HG03442 (cell line): Measurements from ENCODE around the gene VWC2.
"Not testable (repeated sequence)": the region's sequence is repeated elsewhere in the genome, so short reads cannot be mapped to it uniquely, and the experiment has no call there.

ENCODE experiments used
- ATAC-seq: cut with Tn5 transposase; IDR thresholded peaks from one replicate; pipeline ENCODE4 v1.9.1; 2021; ENCODE audit warnings: mild to moderate bottlenecking, moderate library complexity; ENCODE audit not compliant: unreplicated experiment

Gene VWC2

GRCh38 chr7:49848211-49848841 lies 74.9 kb downstream of the VWC2 start:
- no peak for ATAC-seq

GRCh38 chr7:49850921-49851613 lies 77.6 kb downstream of the VWC2 start:
- ATAC-seq, result no peak

DNA sequence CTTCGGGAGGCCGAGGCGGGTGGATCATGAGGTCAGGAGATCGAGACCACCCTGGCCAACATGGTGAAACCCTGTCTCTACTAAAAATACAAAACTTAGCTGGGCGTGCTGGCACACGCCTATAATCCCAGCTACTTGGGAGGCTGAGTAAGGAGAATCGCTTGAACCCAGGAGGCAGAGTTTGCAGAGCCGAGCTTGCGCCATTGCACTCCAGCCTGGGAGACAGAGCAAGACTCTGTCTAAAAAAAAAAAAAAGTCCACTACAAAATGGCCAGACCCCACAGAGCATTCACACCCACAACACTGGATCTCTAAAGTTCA lies 78.1 kb downstream of the VWC2 start:
- ATAC-seq, result not testable (repeated sequence)

- peak; percentile 90 for ATAC-seq
Observed at GRCh38 chr7:49852619-49853462, 79.4 kb downstream of the VWC2 start.

- no peak for ATAC-seq
Observed at GRCh38 chr7:49855281-49855980, 82.0 kb downstream of the VWC2 start.

DNA sequence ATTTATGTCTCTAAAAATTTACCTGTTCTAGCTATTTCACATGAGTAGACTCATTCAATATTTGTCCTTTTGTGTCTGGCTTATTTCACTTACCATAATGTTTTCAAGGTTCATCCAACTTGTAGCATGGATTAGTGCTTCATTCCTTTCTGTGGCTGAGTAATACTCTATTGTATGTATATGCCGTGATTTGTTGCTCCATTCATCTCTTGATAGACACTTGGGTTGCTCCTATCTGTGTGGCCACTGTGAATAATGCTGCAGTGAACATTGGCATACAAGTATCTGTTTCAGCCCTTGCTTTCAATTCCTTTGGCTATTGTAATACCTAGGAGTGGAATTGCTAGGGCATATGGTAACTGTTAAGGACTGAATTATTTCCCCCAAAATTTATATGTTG lies 86.9 kb downstream of the VWC2 start:
- ATAC-seq, result no peak

GRCh38 chr7:49866076-49866735 lies 92.8 kb downstream of the VWC2 start:
- no peak for ATAC-seq

DNA sequence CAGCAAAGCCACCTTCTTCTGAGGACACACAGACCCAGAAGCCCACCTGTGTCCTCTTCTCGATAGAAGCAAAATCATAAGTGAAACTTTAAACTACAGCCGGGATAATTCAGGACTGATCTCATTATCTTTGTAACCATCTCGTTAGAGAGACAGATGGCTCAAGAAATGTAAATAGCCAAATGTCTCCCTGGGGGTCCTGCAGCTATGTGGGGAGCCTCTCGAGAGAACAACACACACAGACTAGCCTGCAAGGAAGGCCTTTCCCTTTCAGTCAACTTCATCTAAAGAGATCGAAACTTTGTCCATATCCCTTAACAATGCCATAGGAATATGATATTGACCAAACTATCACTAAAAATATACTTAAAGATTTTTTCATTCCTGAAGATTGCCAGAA lies 93.5 kb downstream of the VWC2 start:
- no peak for ATAC-seq

DNA sequence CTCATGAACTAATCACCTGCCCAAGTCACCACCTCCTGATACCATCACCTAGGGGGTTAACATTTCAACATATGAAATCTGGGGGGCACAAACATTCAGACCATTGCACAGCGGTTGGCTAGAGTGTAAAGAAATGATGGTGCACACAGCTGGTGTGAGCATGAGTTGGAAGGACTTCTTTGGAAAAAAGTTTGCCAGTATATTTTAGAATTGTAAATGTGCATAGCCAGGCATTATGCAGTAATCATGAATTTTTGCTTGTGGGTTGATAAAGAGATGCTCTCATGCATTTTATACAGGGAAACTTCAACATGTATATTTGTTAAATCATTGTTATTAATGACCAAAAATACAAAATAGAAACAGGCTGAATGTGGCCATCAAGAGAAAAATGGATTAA lies 100.0 kb downstream of the VWC2 start:
- no peak for ATAC-seq

DNA sequence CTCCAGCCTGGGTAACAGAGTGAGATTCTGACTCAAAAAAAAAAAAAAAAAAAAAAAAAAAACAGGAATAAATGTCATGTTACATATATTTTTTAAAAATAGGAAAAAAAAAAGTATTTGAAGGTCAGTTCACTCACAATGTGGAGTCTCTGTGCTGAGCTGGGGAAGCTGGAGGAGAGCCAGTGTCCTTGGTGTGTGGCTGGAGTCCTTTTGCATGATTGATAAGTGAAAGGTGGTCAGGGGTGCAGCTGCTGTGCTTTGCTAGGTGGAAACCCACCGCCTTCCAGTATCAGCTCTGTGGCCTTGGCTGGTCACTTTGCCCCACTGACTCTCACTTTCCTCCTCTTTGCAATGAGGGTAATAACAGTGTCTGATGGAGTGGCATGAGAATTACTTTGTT lies 101.9 kb downstream of the VWC2 start:
- ATAC-seq, result no peak

GRCh38 chr7:49876202-49876601 lies 102.8 kb downstream of the VWC2 start:
- ATAC-seq, result no peak

- ATAC-seq, result no peak
Observed at GRCh38 chr7:49878089-49878488, 104.7 kb downstream of the VWC2 start.

DNA sequence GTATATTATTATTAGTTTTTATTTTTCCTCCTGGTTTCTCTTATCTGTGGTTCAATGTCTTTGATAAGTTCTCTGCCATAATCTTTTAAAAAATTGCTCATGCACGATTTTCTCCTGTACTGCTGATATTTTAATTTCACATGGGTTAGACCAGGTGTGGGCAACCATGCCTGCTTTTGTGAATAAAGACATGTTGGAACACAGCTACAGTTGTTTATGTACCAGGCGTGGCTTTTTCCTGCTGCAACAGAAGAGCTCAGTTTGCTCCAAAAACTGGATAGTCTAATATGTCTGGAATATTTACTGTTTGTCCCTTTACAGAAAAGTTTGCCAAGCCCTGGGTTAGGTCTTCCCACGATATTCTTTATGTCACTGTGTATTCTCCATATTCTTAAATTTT lies 105.2 kb downstream of the VWC2 start:
- ATAC-seq, result no peak

DNA sequence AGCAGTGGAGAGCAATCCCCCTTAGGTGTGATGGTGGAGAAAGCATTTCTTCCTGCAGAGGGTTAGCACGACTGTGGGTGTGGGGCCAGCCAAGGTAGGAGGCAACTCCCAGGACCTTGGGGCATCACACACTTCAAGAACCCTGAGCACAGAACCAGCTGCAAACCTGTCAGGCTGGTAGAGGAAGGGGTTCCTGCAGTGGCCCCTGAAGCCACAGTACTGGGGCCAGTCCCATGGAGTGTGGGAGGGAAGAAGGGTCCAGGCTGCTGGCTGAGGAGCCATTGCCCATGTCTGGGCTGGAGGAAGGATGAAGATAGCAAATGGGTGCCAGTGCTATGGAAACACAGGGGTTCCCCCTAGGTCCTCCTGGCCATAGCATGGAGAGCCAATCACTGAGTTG lies 110.5 kb downstream of the VWC2 start:
- no peak for ATAC-seq

GRCh38 chr7:49885593-49886285 lies 112.3 kb downstream of the VWC2 start:
- no peak for ATAC-seq

GRCh38 chr7:49892481-49892880 lies 119.0 kb downstream of the VWC2 start:
- ATAC-seq, result no peak

GRCh38 chr7:49893131-49893530 lies 119.7 kb downstream of the VWC2 start:
- no peak for ATAC-seq

- ATAC-seq, result no peak
Observed at GRCh38 chr7:49894543-49894942, 121.1 kb downstream of the VWC2 start.

DNA sequence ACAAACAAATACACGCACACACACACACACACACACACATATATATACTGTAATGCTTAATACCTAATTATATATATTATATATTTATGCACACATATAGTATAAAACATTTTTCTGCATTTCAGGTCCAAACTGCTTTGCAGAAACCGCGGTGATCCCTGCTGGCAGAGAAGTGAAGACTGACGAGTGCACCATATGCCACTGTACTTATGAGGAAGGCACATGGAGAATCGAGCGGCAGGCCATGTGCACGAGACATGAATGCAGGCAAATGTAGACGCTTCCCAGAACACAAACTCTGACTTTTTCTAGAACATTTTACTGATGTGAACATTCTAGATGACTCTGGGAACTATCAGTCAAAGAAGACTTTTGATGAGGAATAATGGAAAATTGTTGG lies 138.5 kb downstream of the VWC2 start:
- ATAC-seq, result no peak

DNA sequence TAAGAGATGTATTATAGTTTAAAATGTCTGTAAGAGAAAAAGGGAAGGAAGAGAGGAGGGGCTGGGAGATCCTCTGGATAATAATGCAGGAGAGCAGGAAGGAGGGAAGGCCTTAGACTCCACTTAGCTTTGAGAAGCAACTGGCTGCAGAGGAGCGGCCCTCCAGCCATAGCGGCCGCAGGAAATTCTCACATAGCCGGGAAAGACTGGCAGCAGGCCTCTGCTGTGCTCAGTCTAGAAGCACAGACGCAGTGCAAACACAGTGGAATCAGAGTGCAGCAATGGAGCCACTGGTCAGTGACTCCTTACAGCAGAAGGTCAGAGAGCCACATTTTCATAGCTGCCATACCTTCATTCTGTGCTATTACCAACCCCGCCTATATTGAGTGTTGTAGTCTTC lies 153.3 kb downstream of the VWC2 start:
- ATAC-seq, result no peak
